MCF 10A (cell line): ENCODE results near the gene RAD51B. TPM values are rescaled to one million over a fixed set of nuclear protein-coding genes. Genes with fewer than 3 reads are reported as not detected.

ENCODE experiments used
- BruUV-seq: library from RNA; stranded (reverse); fragments of 400-500 nt; replicated peaks from 2 replicates; lab custom pipeline; 2021; lab: Mats Ljungman, UMichigan
- CTCF ChIA-PET: fragments of 300-600 bp; sonication (Branson Sonifier 250); formaldehyde crosslinking; extraction: SDS; loops from one replicate; lab custom pipeline; 2021; ENCODE audit warnings: antibody characterized with exemption, inconsistent platforms; lab: Yijun Ruan, JAX
- POLR2A ChIA-PET: fragments of 300-600, 350-650 bp; sonication (Branson Sonifier 250); formaldehyde crosslinking; extraction: SDS; loops from one replicate; lab custom pipeline; 2020; ENCODE audit warnings: antibody characterized with exemption, inconsistent platforms; lab: Yijun Ruan, JAX
- DNase-seq: peaks from one replicate; pipeline ENCODE4 v3.0.0-alpha.2; 2018; ENCODE audit not compliant: unreplicated experiment
- H3K27ac Mint-ChIP-seq: one replicate; pipeline ENCODE4 v1.8.0; 2022; ENCODE audit warnings: mild to moderate bottlenecking, low read depth, mixed read lengths; ENCODE audit not compliant: unreplicated experiment
- H3K27me3 Mint-ChIP-seq: one replicate; pipeline ENCODE4 v1.8.0; 2022; ENCODE audit warnings: mixed read lengths; ENCODE audit not compliant: insufficient read depth, unreplicated experiment
- H3K36me3 Mint-ChIP-seq: one replicate; pipeline ENCODE4 v1.8.0; 2022; ENCODE audit warnings: mild to moderate bottlenecking, moderate library complexity, mixed read lengths; ENCODE audit not compliant: insufficient read depth, unreplicated experiment
- H3K4me1 Mint-ChIP-seq: one replicate; pipeline ENCODE4 v1.8.0; 2022; ENCODE audit warnings: mixed read lengths; ENCODE audit not compliant: insufficient read depth, unreplicated experiment
- H3K4me3 Mint-ChIP-seq: one replicate; pipeline ENCODE4 v1.8.0; 2022; ENCODE audit warnings: mild to moderate bottlenecking, moderate library complexity, mixed read lengths; ENCODE audit not compliant: unreplicated experiment
- H3K9me3 Mint-ChIP-seq: one replicate; pipeline ENCODE4 v1.8.0; 2022; ENCODE audit warnings: mixed read lengths; ENCODE audit not compliant: unreplicated experiment
- CTCF ChIP-seq: fragments of 200-600 bp; IDR thresholded peaks from one replicate; pipeline ENCODE4 v1.8.0; 2022; ENCODE audit warnings: antibody characterized with exemption, mild to moderate bottlenecking; ENCODE audit not compliant: unreplicated experiment
- intact Hi-C: fragments of 100-400 bp; cut with micrococcal nuclease; formaldehyde crosslinking; loops from 2 replicates; pipeline ENCODE4 v1.14.1; 2022
- total RNA-seq: library from RNA; stranded (reverse); gene quantifications from 2 replicates; pipeline ENCODE4 v1.2.3, GENCODE V29; 2022

RAD51B gene
- total RNA-seq, 1 experiment from 2014 or later, result 14.6 TPM

- CTCF ChIA-PET, result no interaction called here
- Mint-ChIP-seq H3K27me3 (no peaks in the 10 kb centered on the region), H3K9me3 (no peaks in the 10 kb centered on the region), H3K36me3 (peaks cover 5% of the 10 kb centered on the region), H3K4me3 (no peak overlapping the region), H3K27ac (no peak overlapping the region), H3K4me1 (peaks cover 15% of the 10 kb centered on the region)
- POLR2A ChIA-PET, result interaction anchor here (0.6 kb wide), 1 partner anchor 185 kb away, joined by 6 read pairs; no protein-coding TSS in a partner anchor
- DNase-seq, result no peak
- BruUV-seq, result no TSS peak
- TF ChIP-seq CTCF, result no peak
- intact Hi-C loops, result loop anchor here (10.0 kb wide), 1 partner anchor 275 kb away; no protein-coding TSS in a partner anchor
Observed at GRCh38 chr14:68409387-68409786, 589.8 kb downstream of the RAD51B start.

- Mint-ChIP-seq H3K27me3 (no peaks in the 10 kb centered on the region), H3K4me1 (peaks cover 10% of the 10 kb centered on the region), H3K36me3 (peaks cover 7% of the 10 kb centered on the region), H3K4me3 (no peak overlapping the region), H3K9me3 (no peaks in the 10 kb centered on the region), H3K27ac (no peak overlapping the region)
- DNase-seq, result no peak
- TF ChIP-seq CTCF, result no peak
- intact Hi-C loops, result no loop called here
- CTCF ChIA-PET, result no interaction called here
- POLR2A ChIA-PET, result interaction anchor here (0.5 to 1.0 kb wide), 4 partner anchors 11 to 902 kb away, joined by 3 to 6 read pairs (median 3); no protein-coding TSS in a partner anchor
- BruUV-seq, result no TSS peak
Observed at GRCh38 chr14:68412505-68413465, 593.2 kb downstream of the RAD51B start.

GRCh38 chr14:68413509-68413908, 593.9 kb downstream of the RAD51B start:
- DNase-seq, result no peak
- CTCF ChIA-PET, result interaction anchor here (0.5 to 0.7 kb wide), 2 partner anchors 14 to 34 kb away, joined by 3 to 4 read pairs; no protein-coding TSS in a partner anchor
- POLR2A ChIA-PET, result interaction anchor here (0.9 kb wide), 1 partner anchor 133 kb away, joined by 6 read pairs; no protein-coding TSS in a partner anchor
- no peak overlapping the region for H3K27ac Mint-ChIP-seq
- no peak overlapping the region for H3K4me3 Mint-ChIP-seq
- BruUV-seq, result no TSS peak
- TF ChIP-seq CTCF, result no peak
- intact Hi-C loops, result no loop called here
- H3K4me1 Mint-ChIP-seq, result peaks cover 5% of the 10 kb centered on the region
- H3K27me3 Mint-ChIP-seq, result no peaks in the 10 kb centered on the region
- H3K36me3 Mint-ChIP-seq, result peaks cover 7% of the 10 kb centered on the region
- no peaks in the 10 kb centered on the region for H3K9me3 Mint-ChIP-seq

GRCh38 chr14:68414121-68414520, 594.5 kb downstream of the RAD51B start:
- ChIA-PET POLR2A (interaction anchor here (0.9 kb wide), 1 partner anchor 133 kb away, joined by 6 read pairs; no protein-coding TSS in a partner anchor), CTCF (interaction anchor here (0.5 to 0.7 kb wide), 2 partner anchors 14 to 33 kb away, joined by 3 to 4 read pairs; no protein-coding TSS in a partner anchor)
- H3K4me1 Mint-ChIP-seq, result peaks cover 5% of the 10 kb centered on the region
- no TSS peak for BruUV-seq
- no peaks in the 10 kb centered on the region for H3K9me3 Mint-ChIP-seq
- H3K36me3 Mint-ChIP-seq, result peaks cover 7% of the 10 kb centered on the region
- no peak overlapping the region for H3K27ac Mint-ChIP-seq
- no peaks in the 10 kb centered on the region for H3K27me3 Mint-ChIP-seq
- no peak overlapping the region for H3K4me3 Mint-ChIP-seq
- no peak for DNase-seq
- intact Hi-C loops, result no loop called here
- TF ChIP-seq CTCF, result no peak
